GM18909 (cell line): ENCODE results near the gene CKS1B.
"Not testable (repeated sequence)": the region's sequence is repeated elsewhere in the genome, so short reads cannot be mapped to it uniquely, and the experiment has no call there.

Source experiments
- ATAC-seq: cut with Tn5 transposase; IDR thresholded peaks from one replicate; pipeline ENCODE4 v1.9.1; 2021; ENCODE audit warnings: mild to moderate bottlenecking; ENCODE audit not compliant: unreplicated experiment, poor library complexity

CKS1B gene

GRCh38 chr1:154982341-154982740 is 7.9 kb downstream of the CKS1B start:
- no peak for ATAC-seq

- peak; percentile 98 for ATAC-seq
These were observed 8.6 kb downstream of the CKS1B start, which contains the start of gene FLAD1 for GRCh38 chr1:154982897-154983648. FLAD1 (plus strand) TSS chr1:154983344; CDS start chr1:154983695, 351 bp downstream.

- no peak for ATAC-seq
These were observed 9.4 kb downstream of the CKS1B start for GRCh38 chr1:154983776-154984466.

GRCh38 chr1:154986736-154987135 is 12.3 kb downstream of the CKS1B start:
- ATAC-seq = not testable (repeated sequence)

- ATAC-seq = no peak
These were observed 12.8 kb downstream of the CKS1B start for GRCh38 chr1:154987326-154987725.

- ATAC-seq = no peak
These were observed 13.8 kb downstream of the CKS1B start for GRCh38 chr1:154988058-154988954.

GRCh38 chr1:154989195-154989860 is 14.8 kb downstream of the CKS1B start:
- no peak for ATAC-seq

- no peak for ATAC-seq
These were observed 15.8 kb downstream of the CKS1B start for GRCh38 chr1:154990276-154990675.

- no peak for ATAC-seq
These were observed 18.5 kb downstream of the CKS1B start for GRCh38 chr1:154992721-154993571.

- no peak for ATAC-seq
These were observed 19.2 kb downstream of the CKS1B start, which contains the start of gene LENEP for GRCh38 chr1:154993572-154994268. LENEP (plus strand) TSS chr1:154993586; CDS start chr1:154993608, 22 bp downstream.

GRCh38 chr1:154994269-154994587 is 19.7 kb downstream of the CKS1B start:
- ATAC-seq = no peak

GRCh38 chr1:154994591-154994990 is 20.1 kb downstream of the CKS1B start:
- ATAC-seq = no peak

GRCh38 chr1:154995301-154995983 is 21.0 kb downstream of the CKS1B start:
- ATAC-seq = not testable (repeated sequence)

- ATAC-seq = no peak
These were observed 22.7 kb downstream of the CKS1B start for GRCh38 chr1:154996966-154997701.

GRCh38 chr1:154998201-154998780 is 23.8 kb downstream of the CKS1B start:
- no peak for ATAC-seq

GRCh38 chr1:154998818-154999570 is 24.5 kb downstream of the CKS1B start:
- no peak for ATAC-seq
